ENCODE data around the gene HOXC6.
"Not testable (repeated sequence)": the region's sequence is repeated elsewhere in the genome, so short reads cannot be mapped to it uniquely, and the experiment has no call there.

HOXC6 gene

GRCh38 chr12:54030889-54031471 lies 2.7 kb downstream of the HOXC6 start:
- DNase-seq (ENCODE audit: low spot score): no peak

DNA sequence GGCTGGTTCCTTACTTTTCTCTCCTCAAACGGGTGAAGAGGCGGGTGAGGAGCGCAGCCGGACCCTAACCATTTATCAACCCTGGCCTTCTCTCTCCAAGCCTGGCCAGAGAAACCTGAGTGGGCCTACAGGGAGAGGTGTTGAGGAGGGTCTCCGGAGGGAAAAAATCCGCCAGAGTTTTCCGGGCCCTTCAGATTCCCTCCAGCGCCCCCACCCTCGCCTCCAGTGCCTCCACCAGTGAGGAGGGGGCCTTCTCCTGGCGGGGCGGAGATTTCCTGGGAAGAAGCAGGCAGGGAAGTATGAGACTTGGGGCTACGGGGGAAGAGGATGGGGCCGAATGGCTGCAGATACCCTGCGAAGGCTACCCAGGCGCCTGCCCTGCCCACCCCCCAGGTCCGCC lies 3.2 kb downstream of the HOXC6 start:
- DNase-seq (ENCODE audit: low spot score): no peak

GRCh38 chr12:54032086-54032619 lies 3.9 kb downstream of the HOXC6 start:
- no peak for DNase-seq (ENCODE audit: low spot score)

DNA sequence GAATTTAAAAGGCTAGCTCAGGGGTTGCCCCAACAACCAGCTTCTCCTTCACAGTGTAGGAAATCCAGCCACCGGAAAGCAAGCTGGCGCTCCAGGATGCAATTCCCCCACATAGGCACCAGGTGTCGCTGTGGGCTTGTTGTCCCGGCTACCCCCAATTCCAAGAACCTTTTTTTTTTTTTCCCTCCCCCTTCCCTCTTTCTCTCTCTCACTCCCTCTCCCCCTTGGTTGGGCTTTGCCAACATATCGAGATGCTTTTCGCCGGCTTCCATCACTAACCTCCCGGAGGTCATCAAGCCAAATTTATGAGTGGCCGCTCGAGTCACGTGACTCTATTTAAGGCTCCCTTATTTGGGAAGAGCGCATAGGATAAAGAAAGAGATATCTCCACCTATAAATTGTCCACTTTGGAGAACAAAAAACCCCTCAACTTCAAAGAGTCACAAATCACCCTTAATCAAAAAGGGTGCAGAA lies 4.4 kb downstream of the HOXC6 start, which contains the start of gene HOXC5:
Gene HOXC5 (plus strand): TSS at position 424 of the 474 bp plus-strand sequence. CDS start 73 bp downstream, outside the sequence.
- DNase-seq (ENCODE audit: low spot score): peak; percentile 73

DNA sequence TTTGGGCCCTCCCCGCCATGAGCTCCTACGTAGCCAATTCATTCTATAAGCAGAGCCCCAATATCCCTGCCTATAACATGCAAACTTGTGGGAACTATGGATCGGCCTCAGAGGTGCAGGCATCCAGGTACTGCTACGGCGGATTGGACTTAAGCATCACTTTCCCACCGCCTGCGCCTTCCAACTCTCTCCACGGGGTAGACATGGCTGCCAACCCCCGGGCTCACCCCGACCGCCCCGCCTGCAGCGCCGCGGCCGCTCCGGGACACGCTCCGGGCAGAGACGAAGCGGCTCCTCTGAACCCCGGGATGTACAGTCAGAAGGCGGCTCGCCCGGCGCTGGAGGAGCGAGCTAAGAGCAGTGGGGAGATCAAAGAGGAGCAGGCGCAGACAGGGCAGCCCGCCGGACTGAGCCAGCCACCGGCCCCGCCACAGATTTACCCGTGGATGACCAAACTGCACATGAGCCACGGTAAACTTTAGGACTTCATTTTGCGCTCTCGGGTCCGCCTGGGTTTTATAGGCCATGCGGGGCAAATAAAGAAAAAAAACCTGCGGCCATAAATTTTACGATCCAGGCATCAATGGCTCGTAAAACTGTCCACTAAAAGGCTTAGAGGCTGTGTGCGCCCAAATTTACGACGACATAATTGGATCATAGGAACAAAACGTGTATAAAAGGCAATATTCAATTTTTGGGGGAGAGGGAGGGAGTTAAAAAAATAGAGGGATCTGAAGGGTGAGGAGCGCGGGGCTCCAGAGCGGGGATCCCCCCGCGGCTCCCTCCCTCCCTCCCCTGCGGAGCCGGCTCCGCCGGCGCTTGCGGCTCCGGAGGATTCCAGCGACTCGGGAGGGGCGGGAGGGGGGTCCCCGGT lies 5.1 kb downstream of the HOXC6 start:
- no peak for DNase-seq (ENCODE audit: low spot score)

DNA sequence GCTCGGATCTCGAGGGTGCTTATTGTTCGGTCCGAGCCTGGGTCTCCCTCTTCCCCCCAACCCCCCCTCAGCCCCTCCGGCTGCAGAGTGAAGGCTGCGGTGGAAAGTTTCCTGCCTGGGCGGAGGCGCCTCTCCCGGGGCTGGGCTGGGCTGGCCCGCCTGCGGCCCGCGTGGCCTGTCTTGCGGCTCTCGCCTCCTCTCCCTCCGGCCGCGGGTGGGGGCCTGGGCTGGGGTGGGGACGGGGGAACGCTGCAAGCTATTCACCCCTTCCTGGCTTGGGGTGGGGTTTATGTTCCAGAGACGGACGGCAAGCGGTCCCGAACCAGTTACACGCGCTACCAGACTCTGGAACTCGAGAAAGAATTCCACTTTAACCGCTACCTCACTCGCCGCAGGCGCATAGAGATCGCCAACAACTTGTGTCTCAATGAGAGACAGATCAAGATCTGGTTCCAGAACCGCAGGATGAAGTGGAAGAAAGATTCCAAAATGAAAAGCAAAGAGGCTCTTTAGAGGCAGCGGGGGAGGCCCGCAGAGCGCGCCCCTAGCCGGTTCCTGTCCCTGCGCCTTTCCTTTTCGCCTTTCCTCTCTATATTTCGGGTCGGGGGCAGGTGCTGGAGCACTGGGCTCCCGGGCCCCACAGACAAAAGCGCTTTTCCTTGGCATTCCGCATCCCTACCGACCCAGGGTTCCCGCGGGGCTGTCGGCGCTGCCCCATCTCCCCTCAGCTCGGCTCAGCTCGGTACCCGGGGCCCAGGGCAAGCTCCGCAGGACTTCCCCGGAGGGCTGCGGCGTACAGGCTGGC lies 5.9 kb downstream of the HOXC6 start:
- no peak for DNase-seq (ENCODE audit: low spot score)

GRCh38 chr12:54034785-54035310 lies 6.6 kb downstream of the HOXC6 start:
- DNase-seq (ENCODE audit: low spot score): no peak

DNA sequence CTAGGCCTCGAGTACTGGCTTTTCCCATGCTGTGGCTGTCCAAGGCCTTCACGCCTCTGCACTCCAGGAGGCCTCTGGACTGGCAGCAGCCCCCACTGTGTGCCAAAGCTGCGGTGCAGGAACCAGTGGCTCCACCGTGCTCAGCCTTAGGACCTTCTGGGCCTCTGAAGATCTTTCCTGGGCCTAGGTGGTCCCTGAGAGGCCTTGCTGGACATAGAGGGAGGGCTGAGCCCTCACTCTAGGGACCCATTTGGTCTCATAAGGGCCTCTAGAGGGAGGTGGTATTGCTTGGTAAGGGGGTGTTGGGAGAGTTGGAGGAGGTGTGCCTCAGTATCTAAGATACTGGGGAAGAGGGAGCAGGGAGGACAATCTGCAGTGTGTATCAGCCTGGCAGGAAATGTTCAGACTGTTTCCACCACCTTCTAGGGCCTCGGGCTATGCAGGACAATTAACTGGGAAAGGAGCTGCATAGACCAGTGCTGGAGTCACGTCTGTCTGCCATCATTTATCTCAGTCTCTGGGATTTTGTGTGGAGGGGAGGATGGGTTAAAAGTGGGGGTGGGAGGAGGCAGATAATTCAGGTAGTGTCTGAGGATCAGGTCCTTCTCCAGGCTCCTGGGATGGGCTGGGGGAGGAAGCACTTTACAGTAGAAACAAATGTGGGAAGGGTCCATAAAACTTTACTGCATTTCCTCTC lies 7.5 kb downstream of the HOXC6 start:
- DNase-seq (ENCODE audit: low spot score): no peak

DNA sequence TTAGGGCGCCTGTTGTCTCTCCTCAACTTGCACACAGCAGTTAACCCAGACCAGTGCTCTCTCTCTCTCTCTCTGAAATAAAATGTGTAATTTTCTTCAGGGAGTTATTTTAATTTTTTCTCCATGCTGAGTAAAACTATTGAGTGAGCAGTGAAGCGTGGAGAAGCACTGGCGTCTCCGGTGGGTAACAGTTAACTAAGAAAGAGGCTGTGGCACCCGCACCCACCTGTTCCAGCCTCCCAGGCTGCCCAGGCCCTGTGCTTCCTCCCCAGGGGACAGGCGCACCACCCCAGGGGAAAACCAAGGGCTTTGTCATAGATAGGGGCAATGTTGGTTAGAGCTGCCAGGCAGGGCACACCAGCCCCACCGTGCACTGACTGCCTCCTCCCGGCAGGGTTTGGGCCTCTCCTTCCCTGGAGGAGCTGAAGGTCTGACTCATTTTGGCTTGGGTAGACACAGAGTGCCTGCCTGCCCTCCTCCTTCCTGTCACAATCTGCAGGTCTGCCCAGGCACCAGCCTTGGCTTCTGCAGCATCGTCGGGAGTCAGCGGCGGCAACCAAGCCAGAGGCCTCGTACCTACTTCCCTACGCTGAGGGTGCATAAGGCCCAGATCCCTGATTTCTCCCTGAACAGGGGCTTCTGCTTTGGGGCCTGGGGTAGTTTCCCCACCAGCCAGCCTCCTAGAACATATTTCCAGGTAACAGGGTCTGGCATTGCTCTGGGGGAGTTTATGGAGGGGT lies 8.6 kb downstream of the HOXC6 start:
- DNase-seq (ENCODE audit: low spot score): peak; percentile 53

GRCh38 chr12:54037360-54038283 lies 9.4 kb downstream of the HOXC6 start:
- DNase-seq (ENCODE audit: low spot score): no peak

GRCh38 chr12:54038284-54038870 lies 10.1 kb downstream of the HOXC6 start:
- DNase-seq (ENCODE audit: low spot score): no peak

GRCh38 chr12:54038871-54039414 lies 10.7 kb downstream of the HOXC6 start:
- no peak for DNase-seq (ENCODE audit: low spot score)

GRCh38 chr12:54039417-54040147 lies 11.3 kb downstream of the HOXC6 start:
- no peak for DNase-seq (ENCODE audit: low spot score)

- peak; percentile 74 for DNase-seq (ENCODE audit: low spot score)
These were observed 11.9 kb downstream of the HOXC6 start for GRCh38 chr12:54040148-54040494.

- no peak for DNase-seq (ENCODE audit: low spot score)
These were observed 12.4 kb downstream of the HOXC6 start for GRCh38 chr12:54040648-54041047.

- DNase-seq (ENCODE audit: low spot score): no peak
These were observed 13.0 kb downstream of the HOXC6 start for GRCh38 chr12:54041097-54041690.

DNA sequence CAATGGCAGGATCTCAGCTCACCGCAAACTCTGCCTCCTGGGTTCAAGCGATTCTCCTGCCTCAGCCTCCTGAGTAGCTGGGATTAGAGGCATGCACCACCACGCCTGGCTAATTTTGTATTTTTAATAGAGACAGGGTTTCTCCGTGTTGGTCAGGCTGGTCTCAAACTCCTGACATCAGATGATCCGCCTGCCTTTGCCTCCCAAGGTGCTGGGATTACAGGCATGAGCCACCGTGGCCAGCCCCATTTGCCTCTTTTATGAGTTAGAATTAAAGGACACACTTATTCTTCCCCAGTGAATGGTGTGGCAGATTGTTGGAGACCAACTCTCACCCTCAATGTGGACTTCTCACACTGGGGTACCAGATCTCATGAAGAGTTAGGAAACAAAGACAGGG lies 13.8 kb downstream of the HOXC6 start:
- DNase-seq (ENCODE audit: low spot score): not testable (repeated sequence)
